Kasumi-1 (cell line): ENCODE results near the gene PACSIN2.

Experiments used
- DNase-seq, 2 experiments: peaks; one replicate each; lab custom pipeline; 2025; lab: John Stamatoyannopoulos, UW

The PACSIN2 gene

GRCh38 chr22:42881982-42882656 lies 132.8 kb downstream of the PACSIN2 start:
- DNase-seq, result no peak

GRCh38 chr22:42881298-42881697 lies 133.7 kb downstream of the PACSIN2 start:
- DNase-seq, result no peak

DNA sequence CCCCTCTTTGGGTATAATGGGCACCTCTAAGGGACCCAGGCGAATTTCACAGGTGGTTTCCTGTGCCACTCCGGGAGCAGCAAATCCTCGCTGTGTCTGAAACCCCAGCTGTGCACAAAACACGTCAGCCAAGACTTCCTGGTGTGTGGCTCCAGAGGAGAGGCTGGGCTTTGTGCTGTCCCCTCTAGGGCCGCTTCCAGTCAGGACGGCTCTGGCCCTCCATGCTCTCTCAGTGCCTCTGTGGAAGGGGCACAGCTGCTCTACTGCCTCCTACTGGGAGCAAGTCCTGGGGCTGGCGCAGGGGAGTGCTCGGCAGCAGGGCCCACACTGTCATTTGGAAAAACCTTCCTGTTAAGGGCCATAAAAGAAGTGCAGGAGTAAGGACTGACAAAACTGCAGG lies 134.1 kb downstream of the PACSIN2 start:
- DNase-seq, result no peak

- DNase-seq, result no peak
These were observed 135.5 kb downstream of the PACSIN2 start for GRCh38 chr22:42879371-42880021.

- DNase-seq, result no peak
These were observed 136.2 kb downstream of the PACSIN2 start for GRCh38 chr22:42878561-42879305.

DNA sequence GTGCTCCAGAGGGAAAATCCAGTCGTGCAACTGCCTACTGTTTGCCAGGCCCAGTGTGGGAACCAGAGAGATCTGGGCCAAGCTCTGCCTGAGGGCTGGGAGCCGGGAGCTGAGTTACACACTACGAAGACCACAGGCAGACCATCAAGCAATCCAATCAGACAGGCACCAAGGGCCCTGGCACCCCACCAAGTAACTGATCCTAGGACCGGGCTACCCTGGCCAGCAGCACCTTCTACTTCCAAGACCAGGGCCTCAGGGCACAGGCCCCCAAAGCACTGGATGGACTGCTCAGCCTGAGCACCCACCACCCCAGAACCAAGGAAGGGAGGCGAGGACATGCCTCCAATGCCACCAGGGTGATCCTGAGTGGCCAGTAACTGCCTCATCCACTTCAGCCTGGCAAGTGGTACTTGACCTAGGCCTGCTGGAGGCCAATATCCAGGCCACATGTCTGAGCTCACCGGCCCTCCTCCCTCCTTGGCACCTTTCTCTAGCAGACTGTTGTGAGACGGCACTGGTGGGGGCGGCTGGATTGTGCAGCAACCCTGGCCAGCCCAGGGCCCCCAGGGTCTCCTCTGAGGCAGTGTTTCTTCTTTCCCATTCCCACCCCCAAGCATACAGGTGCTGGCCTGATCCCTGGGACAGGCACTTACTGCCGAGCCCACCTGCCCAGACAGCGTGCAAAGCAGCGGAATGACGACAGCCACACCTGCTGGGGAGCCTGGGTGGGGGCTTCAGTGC lies 137.2 kb downstream of the PACSIN2 start:
- DNase-seq, result no peak

- no peak for DNase-seq
These were observed 137.8 kb downstream of the PACSIN2 start for GRCh38 chr22:42877158-42877557.

- DNase-seq, result no peak
These were observed 138.9 kb downstream of the PACSIN2 start for GRCh38 chr22:42876041-42876440.

DNA sequence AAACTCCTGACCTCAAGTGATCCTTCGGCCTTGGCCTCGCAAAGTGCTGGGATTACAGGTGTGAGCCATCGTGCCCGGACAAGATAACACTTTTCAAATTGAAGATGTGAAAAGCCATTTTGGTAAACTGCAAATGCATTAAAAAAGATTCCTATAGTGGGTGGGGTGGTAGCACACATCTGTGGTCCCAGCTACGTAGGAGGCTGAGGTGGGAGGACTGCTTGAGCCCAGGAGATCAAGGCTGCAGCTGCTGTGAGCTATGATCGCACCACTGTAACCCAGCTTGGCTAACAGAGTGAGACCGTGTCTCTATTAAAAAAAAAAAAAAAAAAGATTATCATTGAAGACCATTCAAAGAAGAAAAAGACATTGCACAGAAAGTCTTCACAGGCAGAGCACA lies 140.9 kb downstream of the PACSIN2 start:
- no peak for DNase-seq

DNA sequence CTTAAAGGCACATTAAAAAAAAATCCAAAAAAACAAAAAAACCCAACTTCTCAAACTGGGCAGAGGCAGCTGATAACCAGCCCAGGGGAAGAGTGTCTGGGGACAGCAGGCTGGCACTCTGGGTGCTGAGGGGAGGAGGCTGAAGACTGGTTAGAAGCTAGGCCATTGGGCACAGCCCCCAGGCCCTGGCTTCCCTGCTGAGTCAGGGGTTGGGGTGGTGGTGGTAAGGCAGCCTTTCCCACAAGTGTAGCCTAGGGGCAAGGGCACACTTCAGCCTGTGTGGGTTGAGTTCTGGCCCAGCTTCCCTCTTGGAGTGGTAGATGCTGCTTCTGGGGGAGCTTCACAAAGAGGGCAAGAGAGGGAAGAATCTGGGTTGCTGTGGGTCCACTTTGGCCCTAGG lies 141.6 kb downstream of the PACSIN2 start:
- no peak for DNase-seq

GRCh38 chr22:42872821-42873220 lies 142.1 kb downstream of the PACSIN2 start:
- no peak for DNase-seq

GRCh38 chr22:42871146-42872050 lies 143.6 kb downstream of the PACSIN2 start:
- DNase-seq, result no peak

GRCh38 chr22:42869888-42870480 lies 145.0 kb downstream of the PACSIN2 start:
- no peak for DNase-seq

DNA sequence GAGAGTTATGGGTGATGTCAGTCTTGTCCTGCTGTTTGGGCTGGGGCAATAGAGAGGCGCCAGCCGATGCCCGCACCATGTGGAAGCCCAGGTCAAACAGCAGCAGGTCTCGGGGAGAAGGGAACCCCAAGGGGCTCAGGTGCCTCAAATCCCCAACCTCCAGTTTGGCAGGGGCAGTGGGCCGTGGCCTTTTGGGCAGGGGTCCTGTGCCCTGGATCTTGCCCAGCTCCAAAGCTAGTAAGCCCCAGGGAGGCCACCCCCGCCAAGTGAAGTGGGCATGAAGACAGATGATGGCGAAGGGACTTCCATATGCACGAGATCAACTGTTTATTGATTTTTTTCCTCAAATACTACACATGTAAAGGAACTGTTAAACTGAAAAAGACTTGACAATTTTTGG lies 145.5 kb downstream of the PACSIN2 start:
- DNase-seq, result no peak

- no peak for DNase-seq
These were observed 146.1 kb downstream of the PACSIN2 start for GRCh38 chr22:42868751-42869251.

- DNase-seq, result no peak
These were observed 148.8 kb downstream of the PACSIN2 start for GRCh38 chr22:42866100-42866499.

DNA sequence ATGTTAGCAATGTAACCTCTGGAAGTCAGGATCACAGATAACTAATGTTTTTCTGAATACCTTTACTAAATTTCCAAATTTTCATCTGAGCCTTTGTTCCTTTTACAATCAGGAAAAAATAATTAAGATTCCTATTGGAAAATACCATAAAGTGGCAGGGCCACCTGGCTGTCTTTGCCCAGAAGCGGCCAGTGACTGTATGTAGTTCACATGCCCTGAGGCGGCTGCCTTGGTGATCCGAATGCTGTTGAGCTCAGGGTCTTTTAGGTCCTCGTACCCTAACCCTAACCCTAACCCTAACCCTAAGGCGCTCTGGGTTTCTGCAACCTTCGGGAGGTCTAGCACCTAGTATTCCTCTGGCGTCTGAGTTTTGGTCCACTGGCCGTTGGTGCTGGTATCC lies 149.4 kb downstream of the PACSIN2 start:
- no peak for DNase-seq

DNA sequence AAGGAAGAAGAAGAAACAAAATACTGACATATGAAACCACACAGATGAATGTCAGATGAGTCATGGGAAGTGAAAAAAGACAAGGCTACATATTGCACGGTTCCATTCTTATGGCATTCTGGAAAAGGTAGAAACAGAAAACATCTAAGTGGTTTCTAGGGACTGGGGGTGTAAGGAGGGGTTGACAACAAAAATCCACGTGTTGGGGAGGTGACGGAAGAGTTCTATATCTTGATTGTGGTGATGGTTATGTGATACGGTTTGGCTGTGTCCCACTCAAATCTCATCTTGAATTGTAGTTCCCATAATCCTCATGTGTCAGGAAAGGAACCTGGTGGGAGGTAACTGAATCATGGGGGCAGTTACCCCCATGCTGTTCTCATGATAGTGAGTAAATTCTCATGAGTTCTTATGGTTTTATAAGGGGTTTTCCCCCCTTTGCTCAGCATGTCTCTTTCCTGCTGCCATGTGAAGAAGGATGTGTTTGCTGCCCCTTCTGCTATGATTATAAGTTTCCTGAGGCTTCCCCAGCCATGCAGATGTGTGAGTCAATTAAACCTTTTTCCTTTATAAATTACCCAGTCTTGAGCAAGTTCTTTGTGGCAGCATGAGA lies 151.5 kb downstream of the PACSIN2 start:
- peak; percentile 52 to 55 for DNase-seq

DNA sequence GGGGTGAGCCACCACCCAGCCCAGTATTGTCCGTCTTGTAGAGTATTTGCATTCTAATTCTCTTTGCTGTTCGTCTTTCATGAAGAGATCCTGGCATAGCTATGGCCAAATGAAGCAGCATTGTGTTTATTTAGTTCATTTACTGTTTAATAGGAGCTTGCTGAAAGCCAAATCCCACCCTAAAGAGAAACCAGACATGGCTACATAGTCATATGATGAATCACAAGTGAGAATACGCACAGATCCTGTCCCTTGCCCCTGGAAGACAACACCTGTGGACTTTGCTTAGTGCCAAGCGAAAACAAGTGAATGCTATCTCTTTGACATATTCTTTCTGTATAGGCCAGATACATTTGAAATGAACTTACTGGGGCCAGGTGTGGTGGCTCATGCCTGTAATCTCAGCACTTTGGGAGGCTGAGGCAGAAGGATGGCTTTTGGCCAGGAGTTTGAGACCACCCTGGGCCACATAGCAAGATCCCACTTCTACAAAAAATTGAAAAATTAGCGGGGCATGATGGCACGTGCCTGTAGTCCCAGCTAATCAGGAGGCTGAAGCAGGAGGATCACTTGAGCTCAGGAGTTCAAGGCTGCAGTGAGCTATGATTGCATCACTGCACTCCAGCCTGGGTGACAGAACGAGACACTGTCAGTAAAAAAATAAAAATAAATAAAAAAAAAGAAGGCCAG lies 152.8 kb downstream of the PACSIN2 start:
- DNase-seq, result no peak

DNA sequence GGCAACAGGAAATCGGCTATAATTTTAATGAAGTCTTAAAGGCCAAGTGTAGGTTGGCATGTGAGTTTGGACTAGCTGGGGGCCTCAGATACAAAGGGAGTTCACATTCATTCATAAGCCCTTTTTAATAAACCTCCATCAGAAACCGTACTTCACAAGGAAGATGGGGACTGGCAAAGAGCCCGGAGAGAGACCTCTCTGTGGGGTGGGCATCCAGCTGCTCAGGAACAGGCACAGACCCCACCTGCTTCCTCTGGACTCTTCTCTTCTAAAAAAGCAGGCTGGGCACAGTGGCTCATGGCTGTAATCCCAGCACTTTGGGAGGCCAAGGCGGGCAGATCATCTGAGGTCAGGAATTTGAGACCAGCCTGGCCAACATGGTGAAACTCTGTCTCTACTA lies 154.0 kb downstream of the PACSIN2 start:
- DNase-seq, result no peak
